Panc1 (cell line): ENCODE measurements around the gene UNC13B. TPM values are rescaled to one million over a fixed set of nuclear protein-coding genes. Genes with fewer than 3 reads are reported as not detected.

Experiments used
- ATAC-seq: fragments of 200-7000 bp; cut with Tn5 transposase; 2 replicates; pipeline ENCODE4 v1.9.1; 2020; ENCODE audit warnings: mild to moderate bottlenecking, moderate library complexity
- BruUV-seq: library from RNA; stranded (reverse); fragments of 400-500 nt; replicated peaks from 2 replicates; lab custom pipeline; 2021; lab: Mats Ljungman, UMichigan
- CTCF ChIA-PET: fragments of 300-600 bp; sonication (Branson Sonifier 250); formaldehyde crosslinking; loops from one replicate; lab custom pipeline; 2022; ENCODE audit warnings: antibody characterized with exemption; lab: Charles Lee
- POLR2A ChIA-PET: fragments of 300-600 bp; sonication (Branson Sonifier 250); formaldehyde crosslinking; loops from one replicate; lab custom pipeline; 2022; ENCODE audit warnings: antibody characterized with exemption; lab: Charles Lee
- DNase-seq: peaks from one replicate; pipeline ENCODE4 v3.0.0-alpha.2; 2010; ENCODE audit warnings: low read depth, low spot score
- H3K27ac ChIP-seq: 2 replicates; pipeline ENCODE4 v1.5.1; 2011; ENCODE audit warnings: mild to moderate bottlenecking, low read length, inconsistent platforms
- H3K27me3 ChIP-seq: fragments of 200-500 bp; sonication (Bioruptor generic); 2 replicates; pipeline ENCODE4 v1.6.0; 2014; ENCODE audit warnings: low read length, inconsistent platforms; ENCODE audit not compliant: control insufficient read depth, insufficient read depth
- H3K36me3 ChIP-seq: fragments of 200-500 bp; sonication (Bioruptor generic); 2 replicates; pipeline ENCODE4 v1.5.1; 2014; ENCODE audit warnings: inconsistent platforms, mild to moderate bottlenecking, low read length, moderate library complexity; ENCODE audit not compliant: control insufficient read depth, insufficient read depth
- H3K4me1 ChIP-seq: 2 replicates; pipeline ENCODE4 v1.5.1; 2011; ENCODE audit warnings: inconsistent platforms, mild to moderate bottlenecking, low read length, moderate library complexity; ENCODE audit not compliant: control insufficient read depth, insufficient read depth
- H3K4me3 ChIP-seq, 2 experiments: 2 replicates each; pipeline ENCODE4 v1.5.1; 2011 to 2012; ENCODE audit warnings: low read depth in 2 of 2, low read length in 2 of 2, mild to moderate bottlenecking in 2 of 2, inconsistent platforms in 1 of 2, moderate library complexity in 1 of 2
- H3K9me3 ChIP-seq: fragments of 200-500 bp; sonication (Bioruptor generic); 2 replicates; pipeline ENCODE4 v1.5.1; 2014; ENCODE audit warnings: low read depth, mild to moderate bottlenecking, inconsistent platforms, low read length, moderate library complexity; ENCODE audit not compliant: control insufficient read depth, insufficient read depth
- CTCF ChIP-seq: fragments of 450-650 bp; IDR thresholded peaks from 2 replicates; pipeline ENCODE4 v1.5.1; 2017; ENCODE audit warnings: mild to moderate bottlenecking
- POLR2AphosphoS5 ChIP-seq: IDR thresholded peaks from 2 replicates; pipeline ENCODE4 v1.6.1; 2012; ENCODE audit warnings: mild to moderate bottlenecking, low read depth, low read length, moderate library complexity
- REST ChIP-seq, 2 experiments: IDR thresholded peaks; 2 replicates each; pipeline ENCODE4 v1.6.1; 2011 to 2012; ENCODE audit warnings: low read depth in 2 of 2, control low read depth in 1 of 2, low read length in 1 of 2, mild to moderate bottlenecking in 1 of 2, moderate library complexity in 1 of 2; ENCODE audit not compliant: insufficient read depth in 1 of 2
- SIN3A ChIP-seq: IDR thresholded peaks from 2 replicates; pipeline ENCODE4 v1.6.1; 2012; ENCODE audit warnings: low read depth, mild to moderate bottlenecking, low read length, moderate library complexity, borderline replicate concordance; ENCODE audit not compliant: insufficient read depth
- TCF7L2 ChIP-seq: IDR thresholded peaks from 2 replicates; pipeline ENCODE4 v1.6.1; 2011; ENCODE audit warnings: mild to moderate bottlenecking, low read depth, low read length, inconsistent platforms
- in situ Hi-C: cut with HindIII; loops from 2 replicates; pipeline ENCODE4 v1.10.0; 2016; ENCODE audit warnings: low sequenced_read_pairs, low pct_unique_long_range_greater_than_20kb
- intact Hi-C: fragments of 100-400 bp; cut with micrococcal nuclease; formaldehyde crosslinking; loops from one replicate; pipeline ENCODE4 v1.10.0; 2022; ENCODE audit not compliant: unreplicated experiment
- total RNA-seq: library from RNA; stranded (reverse); gene quantifications from one replicate; pipeline ENCODE4 v1.2.1, GENCODE V29; 2021; ENCODE audit not compliant: unreplicated experiment

Gene UNC13B
- total RNA-seq, 1 experiment from 2014 or later, result 35.2 TPM

GRCh38 chr9:35340046-35340445 lies 178.2 kb downstream of the UNC13B start:
- H3K36me3 ChIP-seq, result no peaks in the 10 kb centered on the region
- no TSS peak for BruUV-seq
- H3K4me1 ChIP-seq, result no peaks in the 10 kb centered on the region
- H3K4me3 ChIP-seq, result no peak overlapping the region
- intact Hi-C loops (no loop called here), in situ Hi-C loops (no loop called here)
- no peaks in the 10 kb centered on the region for H3K27me3 ChIP-seq
- ATAC-seq (no peak), DNase-seq (no peak)
- TF ChIP-seq POLR2AphosphoS5 (no peak), REST (IDR thresholded peaks at IDR 0.05; ENCODE audit: insufficient read depth in 1 of 2, low read depth in 2 of 2, low read length in 1 of 2) (no peak), CTCF (no peak), TCF7L2 (no peak), SIN3A (no peak)
- POLR2A ChIA-PET, result no interaction called here
- no peak overlapping the region for H3K27ac ChIP-seq
- CTCF ChIA-PET, result no interaction called here
- H3K9me3 ChIP-seq, result no peaks in the 10 kb centered on the region

GRCh38 chr9:35341021-35341420 lies 179.2 kb downstream of the UNC13B start:
- Histone ChIP-seq H3K4me3 (no peak overlapping the region), H3K9me3 (no peaks in the 10 kb centered on the region), H3K27ac (no peak overlapping the region), H3K27me3 (no peaks in the 10 kb centered on the region), H3K36me3 (no peaks in the 10 kb centered on the region), H3K4me1 (no peaks in the 10 kb centered on the region)
- TF ChIP-seq CTCF, result no peak
- TF ChIP-seq SIN3A, result no peak
- TF ChIP-seq POLR2AphosphoS5, result no peak
- TF ChIP-seq REST (IDR thresholded peaks at IDR 0.05; ENCODE audit: insufficient read depth in 1 of 2, low read depth in 2 of 2, low read length in 1 of 2), result no peak
- no peak for TF ChIP-seq TCF7L2
- in situ Hi-C loops, result no loop called here
- intact Hi-C loops, result no loop called here
- ChIA-PET POLR2A (no interaction called here), CTCF (no interaction called here)
- ATAC-seq (no peak), DNase-seq (no peak)
- BruUV-seq, result no TSS peak
